ENCODE data around the gene BBS12.

The BBS12 gene

DNA sequence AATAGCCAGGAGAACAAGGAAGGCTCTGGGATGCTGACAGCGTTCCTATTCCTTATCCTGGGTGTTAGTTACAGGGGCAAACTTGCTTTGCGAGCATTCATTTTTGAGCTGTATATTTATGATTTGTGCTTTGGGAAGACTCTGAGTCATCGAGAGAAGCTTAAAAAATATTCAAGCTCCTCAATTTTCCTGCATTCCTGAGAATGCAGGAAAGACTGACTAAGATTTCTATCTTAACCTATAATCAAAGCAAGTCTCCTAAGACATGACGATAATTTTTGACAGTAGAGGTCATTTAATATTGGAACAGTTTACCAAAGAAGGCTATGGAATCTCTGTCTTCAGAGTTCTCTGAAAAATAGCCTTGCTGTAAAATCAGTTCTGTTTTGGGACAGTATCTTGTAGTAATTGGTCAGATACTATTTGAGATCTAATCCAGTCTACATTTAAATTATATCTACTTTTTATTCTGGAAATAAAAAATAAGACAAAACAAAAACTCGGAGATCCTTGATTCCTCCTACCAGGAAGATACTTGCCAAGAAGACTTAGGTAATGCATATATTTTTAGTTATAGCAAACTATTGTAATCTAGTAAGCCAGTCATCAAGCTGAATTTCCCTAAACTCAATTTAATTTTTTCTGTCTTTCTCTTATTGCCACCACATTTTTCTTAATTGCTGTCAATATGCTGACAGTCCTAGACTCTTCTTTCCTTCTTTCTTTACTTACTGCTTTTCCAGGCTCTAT is 31.7 kb downstream of the BBS12 start:
- H3K4me3 ChIP-seq (ENCODE audit: low read depth, low read length), result no peak overlapping the region

GRCh38 chr4:122764821-122765215 is 32.3 kb downstream of the BBS12 start:
- TF ChIP-seq, protein P1, sequence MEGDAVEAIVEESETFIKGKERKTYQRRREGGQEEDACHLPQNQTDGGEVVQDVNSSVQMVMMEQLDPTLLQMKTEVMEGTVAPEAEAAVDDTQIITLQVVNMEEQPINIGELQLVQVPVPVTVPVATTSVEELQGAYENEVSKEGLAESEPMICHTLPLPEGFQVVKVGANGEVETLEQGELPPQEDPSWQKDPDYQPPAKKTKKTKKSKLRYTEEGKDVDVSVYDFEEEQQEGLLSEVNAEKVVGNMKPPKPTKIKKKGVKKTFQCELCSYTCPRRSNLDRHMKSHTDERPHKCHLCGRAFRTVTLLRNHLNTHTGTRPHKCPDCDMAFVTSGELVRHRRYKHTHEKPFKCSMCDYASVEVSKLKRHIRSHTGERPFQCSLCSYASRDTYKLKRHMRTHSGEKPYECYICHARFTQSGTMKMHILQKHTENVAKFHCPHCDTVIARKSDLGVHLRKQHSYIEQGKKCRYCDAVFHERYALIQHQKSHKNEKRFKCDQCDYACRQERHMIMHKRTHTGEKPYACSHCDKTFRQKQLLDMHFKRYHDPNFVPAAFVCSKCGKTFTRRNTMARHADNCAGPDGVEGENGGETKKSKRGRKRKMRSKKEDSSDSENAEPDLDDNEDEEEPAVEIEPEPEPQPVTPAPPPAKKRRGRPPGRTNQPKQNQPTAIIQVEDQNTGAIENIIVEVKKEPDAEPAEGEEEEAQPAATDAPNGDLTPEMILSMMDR (IDR thresholded peaks at IDR 0.05; ENCODE audit: borderline replicate concordance, insufficient read depth, low read depth, low read length), result no peak

More for the DNA sequence above, 31.7 kb downstream of the BBS12 start:
- TF ChIP-seq, protein P1 (IDR thresholded peaks at IDR 0.05; ENCODE audit: borderline replicate concordance, insufficient read depth, low read depth, low read length), result no peak

DNA sequence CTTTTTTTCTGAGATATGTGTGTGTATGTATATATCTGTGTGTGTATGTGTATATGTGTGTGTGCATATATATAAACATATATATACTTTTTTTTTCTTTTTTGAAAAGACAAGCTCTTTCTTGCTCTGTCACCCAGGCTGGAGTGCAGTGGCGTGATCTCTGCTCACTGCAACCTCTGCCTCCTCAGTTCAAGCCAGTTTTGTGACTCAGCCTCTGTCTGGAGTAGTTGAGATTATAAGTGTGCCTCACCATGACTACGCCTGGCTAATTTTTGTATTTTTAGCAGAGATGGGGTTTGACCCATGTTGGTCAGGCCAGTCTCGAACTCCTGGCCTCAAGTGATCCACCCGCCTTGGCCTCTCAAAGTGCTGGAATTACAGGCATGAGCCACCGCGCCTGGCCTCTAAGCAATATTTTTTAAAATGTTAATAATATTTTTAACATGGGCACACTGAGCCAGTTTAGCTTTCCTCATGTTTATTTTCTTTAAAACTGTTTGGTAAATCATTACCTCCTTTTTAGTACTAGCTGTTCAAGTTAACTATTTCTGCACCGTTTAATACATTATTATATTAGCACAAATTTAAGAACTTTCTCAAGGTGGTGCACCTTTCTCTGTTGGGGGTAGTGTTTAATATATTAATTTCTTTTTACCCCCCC is 33.3 kb downstream of the BBS12 start:
- TF ChIP-seq, protein P1 (IDR thresholded peaks at IDR 0.05; ENCODE audit: borderline replicate concordance, insufficient read depth, low read depth, low read length), result no peak
- no peak overlapping the region for H3K4me3 ChIP-seq (ENCODE audit: low read depth, low read length)

More at GRCh38 chr4:122764821-122765215, 32.3 kb downstream of the BBS12 start:
- H3K4me3 ChIP-seq (ENCODE audit: low read depth, low read length), result no peak overlapping the region

- TF ChIP-seq, protein P1 (IDR thresholded peaks at IDR 0.05; ENCODE audit: borderline replicate concordance, insufficient read depth, low read depth, low read length), result no peak
- no peak overlapping the region for H3K4me3 ChIP-seq (ENCODE audit: low read depth, low read length)
Observed at GRCh38 chr4:122766353-122766705, 33.8 kb downstream of the BBS12 start.

GRCh38 chr4:122766950-122767349 is 34.4 kb downstream of the BBS12 start:
- TF ChIP-seq, protein P1 (IDR thresholded peaks at IDR 0.05; ENCODE audit: borderline replicate concordance, insufficient read depth, low read depth, low read length), result no peak
- H3K4me3 ChIP-seq (ENCODE audit: low read depth, low read length), result no peak overlapping the region

GRCh38 chr4:122771724-122772123 is 39.2 kb downstream of the BBS12 start:
- TF ChIP-seq, protein P1 (IDR thresholded peaks at IDR 0.05; ENCODE audit: borderline replicate concordance, insufficient read depth, low read depth, low read length), result no peak
- no peak overlapping the region for H3K4me3 ChIP-seq (ENCODE audit: low read depth, low read length)

DNA sequence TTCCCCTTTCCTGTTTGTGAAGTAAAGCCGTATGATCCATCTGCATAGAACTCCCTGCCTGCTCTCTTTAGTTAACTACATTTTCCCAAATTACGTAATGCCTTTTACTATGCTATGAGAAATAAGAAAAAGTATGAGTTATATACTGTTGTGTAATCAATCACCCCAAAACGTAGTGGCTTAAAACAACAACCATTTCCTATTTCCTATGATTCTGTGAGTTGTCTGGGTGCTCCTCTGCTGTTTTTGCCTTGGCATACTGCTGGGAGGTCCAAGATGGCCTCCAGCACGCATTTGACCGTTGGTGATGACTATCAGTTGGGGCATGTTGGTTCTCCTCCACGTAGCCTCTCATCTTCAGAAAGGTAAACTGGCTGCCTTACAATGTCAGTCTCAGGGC is 39.8 kb downstream of the BBS12 start:
- TF ChIP-seq, protein P1 (IDR thresholded peaks at IDR 0.05; ENCODE audit: borderline replicate concordance, insufficient read depth, low read depth, low read length), result no peak
- H3K4me3 ChIP-seq (ENCODE audit: low read depth, low read length), result no peak overlapping the region

Data from GM12875 (cell line).